ENCODE results near the gene GRHPR. TPM values are rescaled to one million over a fixed set of nuclear protein-coding genes. Genes with fewer than 3 reads are reported as not detected.
A peak's percentile ranks its signal among the peaks of the same experiment; 100 is the strongest.

GRHPR gene
- total RNA-seq, 1 donor from 2014 or later: 91.6 TPM

- FAIRE-seq (no peak), DNase-seq (ENCODE audit: low read depth) (no peak)
- H3K36me3 ChIP-seq (ENCODE audit: control insufficient read depth, insufficient read depth, low read length): no peaks in the 10 kb centered on the region
- TF ChIP-seq CTCF (IDR thresholded peaks at IDR 0.05; ENCODE audit: insufficient read depth, low read length, severe bottlenecking): no peak
- no peak overlapping the region for H3K4me3 ChIP-seq (ENCODE audit: low read depth, low read length)
- H3K27me3 ChIP-seq (ENCODE audit: control insufficient read depth, insufficient read depth, low read length): no peaks in the 10 kb centered on the region
Measured at GRCh38 chr9:37413311-37413710, 9.2 kb upstream of the GRHPR start.

- H3K27me3 ChIP-seq (ENCODE audit: control insufficient read depth, insufficient read depth, low read length): no peaks in the 10 kb centered on the region
- DNase-seq (ENCODE audit: low read depth) (no peak), FAIRE-seq (no peak)
- no peak overlapping the region for H3K4me3 ChIP-seq (ENCODE audit: low read depth, low read length)
- TF ChIP-seq CTCF (IDR thresholded peaks at IDR 0.05; ENCODE audit: insufficient read depth, low read length, severe bottlenecking): no peak
- H3K36me3 ChIP-seq (ENCODE audit: control insufficient read depth, insufficient read depth, low read length): no peaks in the 10 kb centered on the region
Measured at GRCh38 chr9:37414503-37414943, 8.0 kb upstream of the GRHPR start.

GRCh38 chr9:37415011-37415719 is 7.3 kb upstream of the GRHPR start:
- no peaks in the 10 kb centered on the region for H3K27me3 ChIP-seq (ENCODE audit: control insufficient read depth, insufficient read depth, low read length)
- no peaks in the 10 kb centered on the region for H3K36me3 ChIP-seq (ENCODE audit: control insufficient read depth, insufficient read depth, low read length)
- DNase-seq (ENCODE audit: low read depth) (peak; percentile 69), FAIRE-seq (no peak)
- TF ChIP-seq CTCF (IDR thresholded peaks at IDR 0.05; ENCODE audit: insufficient read depth, low read length, severe bottlenecking): peak; percentile 67
- no peak overlapping the region for H3K4me3 ChIP-seq (ENCODE audit: low read depth, low read length)

GRCh38 chr9:37417252-37417803 is 5.2 kb upstream of the GRHPR start:
- no peaks in the 10 kb centered on the region for H3K27me3 ChIP-seq (ENCODE audit: control insufficient read depth, insufficient read depth, low read length)
- no peak for TF ChIP-seq CTCF (IDR thresholded peaks at IDR 0.05; ENCODE audit: insufficient read depth, low read length, severe bottlenecking)
- FAIRE-seq: no peak

DNA sequence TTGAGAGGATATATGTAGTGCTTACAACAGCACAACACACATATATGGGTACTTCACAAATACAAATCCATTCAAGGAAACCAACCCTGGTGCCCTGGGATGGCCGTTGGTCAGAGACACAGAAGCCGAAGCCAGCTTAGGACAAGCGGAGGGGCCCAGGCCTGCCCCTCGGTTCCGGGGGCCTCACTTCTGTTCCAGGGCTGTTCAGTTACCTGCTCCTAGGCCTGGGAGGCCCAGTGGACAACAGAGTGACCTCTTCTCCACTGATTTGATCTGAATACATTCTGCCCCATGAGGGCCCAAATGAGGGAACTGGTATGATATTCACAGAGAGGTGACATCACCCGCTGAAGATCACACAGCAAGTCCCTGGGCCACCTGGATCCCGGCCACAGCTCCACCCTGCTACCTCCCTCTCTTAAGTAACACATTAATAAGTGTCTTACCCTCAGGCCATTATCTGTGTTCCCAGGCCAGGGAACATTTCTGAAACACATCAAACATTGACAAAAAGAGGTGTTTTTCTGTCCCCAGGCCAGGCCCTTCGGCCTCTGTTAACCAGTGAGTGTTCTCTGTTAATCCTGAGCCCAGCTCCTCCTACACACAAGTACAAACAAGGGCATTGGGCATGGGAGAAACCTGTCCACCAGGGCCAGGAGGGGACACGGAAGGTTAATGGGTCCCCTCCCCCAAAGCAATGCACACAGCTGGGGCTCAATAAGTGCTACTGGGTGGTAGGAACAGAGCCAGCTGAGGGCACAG is 4.5 kb upstream of the GRHPR start:
- FAIRE-seq (no peak), DNase-seq (ENCODE audit: low read depth) (no peak)
- no peak overlapping the region for H3K4me3 ChIP-seq (ENCODE audit: low read depth, low read length)
- H3K27me3 ChIP-seq (ENCODE audit: control insufficient read depth, insufficient read depth, low read length): no peaks in the 10 kb centered on the region
- TF ChIP-seq CTCF (IDR thresholded peaks at IDR 0.05; ENCODE audit: insufficient read depth, low read length, severe bottlenecking): no peak
- no peaks in the 10 kb centered on the region for H3K36me3 ChIP-seq (ENCODE audit: control insufficient read depth, insufficient read depth, low read length)

More at GRCh38 chr9:37417252-37417803, 5.2 kb upstream of the GRHPR start:
- Histone ChIP-seq H3K36me3 (ENCODE audit: control insufficient read depth, insufficient read depth, low read length) (no peaks in the 10 kb centered on the region), H3K4me3 (ENCODE audit: low read depth, low read length) (no peak overlapping the region)
- no peak for DNase-seq (ENCODE audit: low read depth)

Data from bronchial epithelial cell (primary cell).